HL-60 (cell line): ENCODE results near the gene KCNC1.

Experiments
- CTCF ChIP-seq: IDR thresholded peaks from one replicate; pipeline ENCODE4 v1.5.1; 2011; ENCODE audit warnings: low read length, control low read depth, inconsistent platforms; ENCODE audit not compliant: insufficient read depth
- POLR2AphosphoS5 ChIP-seq: IDR thresholded peaks from 2 replicates; pipeline ENCODE4 v1.6.1; 2012; ENCODE audit warnings: low read depth
- REST ChIP-seq: IDR thresholded peaks from 2 replicates; pipeline ENCODE4 v1.6.1; 2012; ENCODE audit warnings: low read depth; ENCODE audit not compliant: insufficient replicate concordance
- SPI1 ChIP-seq: IDR thresholded peaks from 2 replicates; pipeline ENCODE4 v1.6.1; 2012; ENCODE audit warnings: low read depth, mild to moderate bottlenecking, borderline replicate concordance

- no peak for TF ChIP-seq CTCF
- TF ChIP-seq REST: no peak
- TF ChIP-seq POLR2AphosphoS5: no peak
- no peak for TF ChIP-seq SPI1
Observed at GRCh38 chr11:17813391-17814059, 78.9 kb downstream of the KCNC1 start.
